Right lobe of liver (tissue), 6 donors: ENCODE measurements around the gene MTCL3.

Source experiments
- ATAC-seq, 4 donors: fragments of 200-7000 bp; cut with Tn5 transposase; one replicate each; pipeline ENCODE4 v1.9.1; 2020; ENCODE audit warnings: mild to moderate bottlenecking in 4 of 4, moderate library complexity in 4 of 4
- DNase-seq, 3 donors: peaks; one replicate each; pipeline ENCODE4 v3.0.0-alpha.2; 2020
- H3K27ac ChIP-seq, 3 donors: fragments of 200-600 bp; one replicate each; pipeline ENCODE4 v1.8.0; 2022
- H3K27me3 ChIP-seq, 2 donors: fragments of 200-600 bp; one replicate each; pipeline ENCODE4 v1.8.0; 2022
- H3K36me3 ChIP-seq, 4 donors: fragments of 200-600 bp; sonication (generic) in 1 of 4; one replicate each; pipeline versions ENCODE4 v1.5.1 to v1.8.0; 2017 to 2022; ENCODE audit warnings: control low read depth in 1 of 4
- H3K4me1 ChIP-seq, 4 donors: fragments of 200-600 bp; sonication (generic) in 1 of 4; one replicate each; pipeline versions ENCODE4 v1.5.1 to v1.8.0; 2017 to 2022; ENCODE audit warnings: control low read depth in 1 of 4
- H3K4me3 ChIP-seq, 3 donors: fragments of 200-600 bp; one replicate each; pipeline ENCODE4 v1.8.0; 2022
- H3K9me3 ChIP-seq, 4 donors: fragments of 200-600 bp; sonication (generic) in 1 of 4; one replicate each; pipeline versions ENCODE4 v1.5.1 to v1.8.0; 2017 to 2022; ENCODE audit warnings: control low read depth in 1 of 4
- CTCF ChIP-seq, 4 donors: fragments of 200-600 bp in 3 of 4; fragments of 450-650 bp in 1 of 4; IDR thresholded peaks; one replicate each; pipeline versions ENCODE4 v1.5.1 to v1.8.0; 2016 to 2022; ENCODE audit warnings: antibody characterized with exemption in 4 of 4, mild to moderate bottlenecking in 2 of 4
- POLR2A ChIP-seq: fragments of 450-650 bp; IDR thresholded peaks from one replicate; pipeline ENCODE4 v1.6.1; 2017; ENCODE audit warnings: antibody characterized with exemption, mild to moderate bottlenecking
- WGBS: methylation state at CpG from one replicate; pipeline ENCODE4 v1.1.6; 2018; ENCODE audit warnings: low coverage, low lambda C conversion rate; ENCODE audit not compliant: insufficient coverage; ENCODE audit errors: missing lambda C conversion rate; 5-methylcytosine and 5-hydroxymethylcytosine counted together
- intact Hi-C, 2 donors: fragments of 100-400 bp; cut with DNase I; formaldehyde crosslinking; loops; one replicate each; pipeline versions ENCODE4 v1.11.2 to v1.14.1; 2022
- donor health status: DM: no; HTN: yes; CAD: no.
- donor health status: DM: no; HTN: no; CAD: no.
- donor health status: DM: no; HTN: no; CAD: no.
- donor health status: DM: no; HTN: yes; CAD: no.
- donor health status: DM: no; HTN: yes; CAD: no.

MTCL3 gene

GRCh38 chr6:127456465-127456864 is 62.7 kb downstream of the MTCL3 start:
- Histone ChIP-seq H3K36me3 (no peaks in the 10 kb centered on the region), H3K4me1 (peaks cover 0 to 19% (median 4%) of the 10 kb centered on the region in 4 donors), H3K4me3 (no peak overlapping the region), H3K9me3 (no peaks in the 10 kb centered on the region), H3K27ac (no peak overlapping the region), H3K27me3 (no peaks in the 10 kb centered on the region)
- WGBS, result 92% methylated on average over 3 of the region's 3 CpGs
- DNase-seq (no peak), ATAC-seq (no peak)
- intact Hi-C loops, result no loop called here
- TF ChIP-seq CTCF (IDR thresholded peaks at IDR 0.05), result no peak
- TF ChIP-seq POLR2A, result no peak

GRCh38 chr6:127453845-127454619 is 65.1 kb downstream of the MTCL3 start:
- H3K9me3 ChIP-seq, result no peaks in the 10 kb centered on the region
- intact Hi-C loops, result no loop called here
- ATAC-seq, result no peak
- TF ChIP-seq CTCF (IDR thresholded peaks at IDR 0.05) (no peak), POLR2A (no peak)
- no peaks in the 10 kb centered on the region for H3K36me3 ChIP-seq
- no peaks in the 10 kb centered on the region for H3K27me3 ChIP-seq
- no peak overlapping the region for H3K4me3 ChIP-seq
- 61% methylated on average over 2 of the region's 2 CpGs for whole genome bisulfite sequencing
- DNase-seq, result no peak
- H3K27ac ChIP-seq, result no peak overlapping the region
- peaks cover 0 to 16% (median under 1%) of the 10 kb centered on the region in 4 donors for H3K4me1 ChIP-seq

DNA sequence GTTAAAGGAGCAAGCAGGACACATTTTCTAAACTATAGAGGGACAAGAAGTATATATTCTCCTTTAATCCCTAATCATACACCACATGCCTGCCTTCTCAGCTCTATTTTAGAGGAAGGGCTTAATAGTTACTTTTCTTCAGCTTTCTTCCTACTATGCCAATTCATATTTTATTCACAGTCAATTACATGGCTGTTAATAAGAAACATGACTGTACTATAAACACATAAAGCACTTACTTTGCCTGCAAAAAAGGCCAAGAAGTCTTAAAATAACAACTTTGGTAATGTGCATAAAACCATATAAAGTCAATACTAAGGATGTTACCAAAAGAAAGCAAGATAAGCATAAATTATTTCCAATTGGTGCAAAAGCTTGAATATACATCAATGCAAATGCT is 66.3 kb downstream of the MTCL3 start:
- TF ChIP-seq CTCF (IDR thresholded peaks at IDR 0.05) (no peak), POLR2A (no peak)
- H3K9me3 ChIP-seq, result no peaks in the 10 kb centered on the region
- H3K4me1 ChIP-seq, result peaks cover 0 to 6% (median 0%) of the 10 kb centered on the region in 4 donors
- no peaks in the 10 kb centered on the region for H3K36me3 ChIP-seq
- H3K4me3 ChIP-seq, result no peak overlapping the region
- H3K27ac ChIP-seq, result no peak overlapping the region
- no peaks in the 10 kb centered on the region for H3K27me3 ChIP-seq
- ATAC-seq, result no peak
- intact Hi-C loops, result no loop called here
- no peak for DNase-seq

GRCh38 chr6:127451388-127451787 is 67.7 kb downstream of the MTCL3 start:
- DNase-seq (no peak), ATAC-seq (no peak)
- Histone ChIP-seq H3K4me3 (no peak overlapping the region), H3K27me3 (no peaks in the 10 kb centered on the region), H3K36me3 (no peaks in the 10 kb centered on the region), H3K9me3 (no peaks in the 10 kb centered on the region), H3K4me1 (no peaks in the 10 kb centered on the region), H3K27ac (no peak overlapping the region)
- WGBS, result 86% methylated on average over 3 of the region's 3 CpGs
- intact Hi-C loops, result no loop called here
- no peak for TF ChIP-seq POLR2A
- no peak for TF ChIP-seq CTCF (IDR thresholded peaks at IDR 0.05)

DNA sequence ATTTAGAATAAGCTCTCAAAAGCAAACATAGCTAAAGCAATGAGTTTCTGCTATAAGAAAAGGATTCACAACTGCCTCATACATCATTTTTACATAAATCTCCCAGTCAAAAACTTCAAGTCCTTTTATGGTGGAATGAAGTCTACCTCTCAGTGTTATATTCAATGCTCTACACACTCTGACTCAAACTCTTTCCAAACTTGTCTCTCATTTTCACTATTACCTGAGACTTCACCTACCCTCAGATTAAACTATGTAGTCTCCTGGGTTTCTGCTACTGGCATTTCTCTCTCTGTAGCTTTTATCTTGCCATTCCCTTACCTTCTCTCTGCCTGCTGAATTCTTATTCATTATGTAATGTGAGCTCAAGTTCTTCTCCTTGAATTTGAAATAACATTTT is 71.4 kb downstream of the MTCL3 start:
- Histone ChIP-seq H3K27ac (no peak overlapping the region), H3K9me3 (no peaks in the 10 kb centered on the region), H3K4me3 (no peak overlapping the region), H3K4me1 (no peaks in the 10 kb centered on the region), H3K27me3 (no peaks in the 10 kb centered on the region), H3K36me3 (no peaks in the 10 kb centered on the region)
- DNase-seq (no peak), ATAC-seq (no peak)
- intact Hi-C loops, result no loop called here
- TF ChIP-seq CTCF (IDR thresholded peaks at IDR 0.05) (no peak), POLR2A (no peak)
